ENCODE results near the gene SH2B3. TPM values are rescaled to one million over a fixed set of nuclear protein-coding genes. Genes with fewer than 3 reads are reported as not detected.

SH2B3 gene
- total and polyA plus RNA-seq, 9 of the 15 experiments (the other 6 are each of a cell fraction or from before 2014, with no cell fraction given) = 10.8 to 75.3 (median 37.4) TPM

GRCh38 chr12:111404362-111405148 is 1.2 kb upstream of the SH2B3 start (continued):
- peak; percentile 34; the same call in 1 of the 2 replicates for TF ChIP-seq GATAD2B (IDR thresholded peaks at IDR 0.05; ENCODE audit: borderline replicate concordance)
- TF ChIP-seq SRSF3 (IDR thresholded peaks at IDR 0.05; ENCODE audit: insufficient read depth, low read length) = no peak
- no peak for TF ChIP-seq NCOA2 (IDR thresholded peaks at IDR 0.05; ENCODE audit: partially characterized antibody in 2 of 2)
- no peak for TF ChIP-seq SMAD1 (IDR thresholded peaks at IDR 0.05; ENCODE audit: low read depth, low read length, partially characterized antibody)
- no peak for TF ChIP-seq NR0B1 (IDR thresholded peaks at IDR 0.05; ENCODE audit: partially characterized antibody)
- TF ChIP-seq MLLT1 (IDR thresholded peaks at IDR 0.05) = no peak
- no peak for TF ChIP-seq ZNF511 (CRISPR knock-in tag; IDR thresholded peaks at IDR 0.05)
- no peak; the same call in 1 of the 2 replicates for TF ChIP-seq GABPA (tag; conservative IDR thresholded peaks at IDR 0.05; ENCODE audit: low read depth)
- no peak for TF ChIP-seq NFE2 (IDR thresholded peaks at IDR 0.05; ENCODE audit: low read depth)
- no peak for TF ChIP-seq EP400 (IDR thresholded peaks at IDR 0.05)
- peak; percentile 60; the same call in 1 of the 2 replicates for TF ChIP-seq ELF1 (tag; IDR thresholded peaks at IDR 0.05)
- TF ChIP-seq HNRNPH1 (optimal IDR thresholded peaks at IDR 0.05; ENCODE audit: low read depth, low read length) = no peak
- no peak for TF ChIP-seq U2AF1 (optimal IDR thresholded peaks at IDR 0.05; ENCODE audit: low read depth, low read length)
- TF ChIP-seq FOXM1 (IDR thresholded peaks at IDR 0.05; ENCODE audit: low read depth) = no peak
- 0 out of 2 replicates have a peak, but pooled peaks have one; percentile 26 for TF ChIP-seq FOXM1 (CRISPR knock-in tag; IDR thresholded peaks at IDR 0.05; ENCODE audit: low read depth)
- TF ChIP-seq HLTF (IDR thresholded peaks at IDR 0.05) = no peak
- TF ChIP-seq TAF7 (tag; IDR thresholded peaks at IDR 0.05) = no peak
- 0 out of 2 replicates have a peak, but pooled peaks have one; percentile 9 for TF ChIP-seq MTA3 (IDR thresholded peaks at IDR 0.05; ENCODE audit: borderline replicate concordance)
- TF ChIP-seq THRAP3 (IDR thresholded peaks at IDR 0.05; ENCODE audit: borderline replicate concordance) = no peak
- TF ChIP-seq MYC (IDR thresholded peaks at IDR 0.05; ENCODE audit: low read depth, low read length) = peak; percentile 59; the same call in 1 of the 2 replicates
- 0 out of 2 replicates have a peak, but pooled peaks have one; percentile 43 for TF ChIP-seq MYC (CRISPR knock-in tag; IDR thresholded peaks at IDR 0.05; ENCODE audit: borderline replicate concordance, low read depth)
- TF ChIP-seq HNRNPL (IDR thresholded peaks at IDR 0.05; ENCODE audit: low read depth, low read length) = no peak
- no peak for TF ChIP-seq ELK1 (CRISPR knock-in tag; IDR thresholded peaks at IDR 0.05)
- TF ChIP-seq EHMT2 (IDR thresholded peaks at IDR 0.05) = 0 out of 2 replicates have a peak, but pooled peaks have one; percentile 13
- TF ChIP-seq CHD2 (IDR thresholded peaks at IDR 0.05; ENCODE audit: low read depth, low read length) = peak; percentile 46; the same call in 1 of the 2 replicates
- no peak for TF ChIP-seq HMG20A (CRISPR knock-in tag; conservative IDR thresholded peaks at IDR 0.05)
